IPS-NIHi7 (cell line): Measurements from ENCODE around the gene PTPN7.
"Not testable (repeated sequence)": the region's sequence is repeated elsewhere in the genome, so short reads cannot be mapped to it uniquely, and the experiment has no call there.

ENCODE experiments used
- DNase-seq: peaks from one replicate; pipeline ENCODE4 v3.0.0; 2012; ENCODE audit warnings: mixed read lengths; ENCODE audit errors: extremely low spot score

PTPN7 gene

DNA sequence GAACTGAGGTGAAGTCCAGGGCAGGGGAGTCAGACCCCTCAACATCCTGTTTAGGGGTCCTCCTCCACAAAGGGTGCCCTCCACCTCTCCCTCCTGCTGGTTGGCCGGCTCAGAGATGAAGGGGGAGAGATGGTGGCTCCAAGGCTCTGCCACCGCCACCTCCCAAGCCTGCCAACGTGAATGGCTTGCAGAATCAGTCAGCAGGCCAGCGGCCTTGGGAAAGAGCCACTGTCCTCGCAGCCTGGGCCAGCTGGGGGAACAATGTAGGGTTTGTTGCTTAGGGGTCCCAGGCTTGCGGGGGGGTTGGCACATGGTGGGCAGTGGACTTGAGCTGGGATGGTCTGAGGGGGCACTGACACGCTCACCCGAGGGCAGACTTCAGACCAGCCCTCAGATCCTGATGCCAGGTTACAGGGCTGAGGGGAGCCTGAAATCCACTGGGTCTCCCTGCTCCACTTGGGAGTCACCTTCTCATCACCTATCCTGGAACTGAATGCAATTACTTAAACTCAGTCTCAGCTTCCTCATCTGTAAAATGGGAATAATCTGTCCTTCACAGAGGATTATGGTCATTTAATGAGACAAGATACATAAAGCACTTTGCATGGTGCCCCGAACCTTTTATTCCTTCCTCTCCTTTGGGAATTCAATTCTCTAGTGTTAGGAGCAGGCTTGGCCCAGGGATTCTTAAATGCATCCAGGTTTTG, 29.4 kb downstream of the PTPN7 start:
- DNase-seq: no peak

GRCh38 chr1:202130297-202130721, 30.1 kb downstream of the PTPN7 start:
- DNase-seq: no peak

- no peak for DNase-seq
Measured at GRCh38 chr1:202129453-202130296, 30.7 kb downstream of the PTPN7 start.

DNA sequence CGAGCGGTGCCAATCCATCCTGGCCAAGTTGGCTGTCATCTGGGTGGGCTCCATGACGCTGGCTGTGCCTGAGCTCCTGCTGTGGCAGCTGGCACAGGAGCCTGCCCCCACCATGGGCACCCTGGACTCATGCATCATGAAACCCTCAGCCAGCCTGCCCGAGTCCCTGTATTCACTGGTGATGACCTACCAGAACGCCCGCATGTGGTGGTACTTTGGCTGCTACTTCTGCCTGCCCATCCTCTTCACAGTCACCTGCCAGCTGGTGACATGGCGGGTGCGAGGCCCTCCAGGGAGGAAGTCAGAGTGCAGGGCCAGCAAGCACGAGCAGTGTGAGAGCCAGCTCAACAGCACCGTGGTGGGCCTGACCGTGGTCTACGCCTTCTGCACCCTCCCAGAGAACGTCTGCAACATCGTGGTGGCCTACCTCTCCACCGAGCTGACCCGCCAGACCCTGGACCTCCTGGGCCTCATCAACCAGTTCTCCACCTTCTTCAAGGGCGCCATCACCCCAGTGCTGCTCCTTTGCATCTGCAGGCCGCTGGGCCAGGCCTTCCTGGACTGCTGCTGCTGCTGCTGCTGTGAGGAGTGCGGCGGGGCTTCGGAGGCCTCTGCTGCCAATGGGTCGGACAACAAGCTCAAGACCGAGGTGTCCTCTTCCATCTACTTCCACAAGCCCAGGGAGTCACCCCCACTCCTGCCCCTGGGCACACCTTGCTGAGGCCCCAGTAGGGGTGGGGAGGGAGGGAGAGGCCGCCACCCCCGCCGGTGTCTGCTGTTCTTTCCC, 32.4 kb downstream of the PTPN7 start:
- no peak for DNase-seq

DNA sequence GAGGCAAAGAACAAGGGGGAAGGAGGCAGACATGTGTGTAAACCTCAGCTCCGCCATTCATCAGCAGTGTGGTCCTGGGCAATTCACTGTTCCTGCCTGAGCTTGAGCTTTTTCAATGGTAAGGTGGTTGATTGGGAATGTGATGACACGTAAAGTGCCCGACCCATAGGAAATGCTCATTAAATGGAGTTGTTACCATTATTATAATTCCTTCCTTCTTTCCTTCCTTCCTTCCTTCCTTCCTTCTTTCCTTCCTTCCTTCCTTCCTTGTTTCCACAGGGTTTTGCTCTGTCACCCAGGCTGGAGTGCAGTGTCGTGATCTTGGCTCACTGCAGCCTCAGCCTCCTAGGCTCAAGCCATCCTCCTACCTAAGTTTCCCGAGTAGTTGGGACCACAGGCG, 33.3 kb downstream of the PTPN7 start:
- DNase-seq: no peak

DNA sequence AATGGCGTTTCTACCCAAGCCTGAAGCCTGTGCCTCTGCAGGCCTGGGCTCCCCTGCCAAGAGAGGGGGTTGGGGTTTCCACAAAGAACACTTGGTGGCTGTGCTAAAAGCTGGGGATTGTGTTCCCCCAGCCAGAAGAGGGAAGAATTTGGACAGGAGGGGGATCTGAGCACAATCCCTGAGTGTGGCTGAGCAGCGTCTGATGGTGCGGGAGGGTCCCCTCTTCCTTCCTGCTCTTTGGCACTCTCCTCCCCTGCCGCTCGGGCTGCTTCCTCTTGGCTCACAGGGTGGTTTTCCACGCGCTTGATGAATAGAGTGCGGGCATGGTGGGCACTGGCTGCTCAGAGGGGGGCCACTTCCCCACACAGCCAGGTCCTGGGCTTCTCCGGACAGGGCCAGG, 34.0 kb downstream of the PTPN7 start:
- no peak for DNase-seq

- no peak for DNase-seq
Measured at GRCh38 chr1:202125611-202126010, 34.8 kb downstream of the PTPN7 start.

- DNase-seq: no peak
Measured at GRCh38 chr1:202124142-202124541, 36.3 kb downstream of the PTPN7 start.

- no peak for DNase-seq
Measured at GRCh38 chr1:202123336-202123813, 37.0 kb downstream of the PTPN7 start.

- DNase-seq: peak; percentile 92
Measured at GRCh38 chr1:202122639-202123335, 37.6 kb downstream of the PTPN7 start, which contains the start of gene GPR37L1. Gene GPR37L1 (plus strand): TSS chr1:202122917. CDS start chr1:202122964, 47 bp downstream.

GRCh38 chr1:202121006-202121405, 39.4 kb downstream of the PTPN7 start:
- DNase-seq: no peak

- DNase-seq: no peak
Measured at GRCh38 chr1:202117898-202118371, 42.5 kb downstream of the PTPN7 start.

DNA sequence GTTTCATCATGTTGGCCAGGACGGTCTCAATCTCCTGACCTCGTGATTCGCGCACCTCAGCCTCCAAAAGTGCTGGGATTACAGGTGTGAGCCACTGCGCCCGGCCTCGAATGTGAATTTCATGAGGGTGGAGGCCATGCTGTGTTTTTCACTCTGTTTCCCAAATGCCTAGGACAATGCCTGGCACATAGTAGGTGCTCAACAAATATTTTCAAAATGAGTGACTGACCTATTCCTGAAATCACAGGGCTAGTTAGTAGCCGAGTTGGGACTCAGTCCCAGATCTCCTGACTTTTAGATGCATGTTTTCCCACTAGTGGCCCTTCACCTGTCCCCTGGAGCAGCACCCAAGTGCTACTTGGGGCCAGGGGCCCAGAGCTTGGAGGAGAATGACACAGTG, 44.1 kb downstream of the PTPN7 start:
- no peak for DNase-seq

DNA sequence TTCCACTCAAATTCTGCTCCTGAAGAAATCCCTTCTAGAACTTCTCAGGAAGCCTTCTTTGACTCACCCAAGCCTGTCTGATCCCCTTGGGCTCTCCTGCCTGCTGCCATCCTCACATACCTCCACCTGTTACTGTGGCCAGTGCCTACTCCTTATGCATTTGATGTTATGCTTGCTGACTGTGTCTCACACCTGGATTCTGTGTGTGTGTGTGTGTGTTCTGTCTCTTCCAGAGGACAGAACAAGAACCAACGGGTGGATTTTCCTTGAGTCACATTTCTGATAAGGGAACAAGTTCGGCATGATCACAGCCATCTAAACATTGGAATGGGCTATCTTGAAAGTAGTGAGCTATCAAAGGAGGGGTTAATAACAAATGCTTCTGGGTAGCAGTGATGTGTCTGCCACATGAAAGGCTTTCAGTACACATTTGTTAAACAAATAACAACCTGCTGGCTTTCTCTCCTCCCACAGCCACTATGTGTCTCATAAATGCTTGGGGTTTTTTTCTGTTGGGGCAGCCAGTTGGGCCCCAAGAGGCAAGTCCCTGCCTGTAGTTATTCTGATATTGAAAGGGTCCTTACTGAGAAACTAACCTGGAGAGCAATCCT, 46.6 kb downstream of the PTPN7 start:
- no peak for DNase-seq

DNA sequence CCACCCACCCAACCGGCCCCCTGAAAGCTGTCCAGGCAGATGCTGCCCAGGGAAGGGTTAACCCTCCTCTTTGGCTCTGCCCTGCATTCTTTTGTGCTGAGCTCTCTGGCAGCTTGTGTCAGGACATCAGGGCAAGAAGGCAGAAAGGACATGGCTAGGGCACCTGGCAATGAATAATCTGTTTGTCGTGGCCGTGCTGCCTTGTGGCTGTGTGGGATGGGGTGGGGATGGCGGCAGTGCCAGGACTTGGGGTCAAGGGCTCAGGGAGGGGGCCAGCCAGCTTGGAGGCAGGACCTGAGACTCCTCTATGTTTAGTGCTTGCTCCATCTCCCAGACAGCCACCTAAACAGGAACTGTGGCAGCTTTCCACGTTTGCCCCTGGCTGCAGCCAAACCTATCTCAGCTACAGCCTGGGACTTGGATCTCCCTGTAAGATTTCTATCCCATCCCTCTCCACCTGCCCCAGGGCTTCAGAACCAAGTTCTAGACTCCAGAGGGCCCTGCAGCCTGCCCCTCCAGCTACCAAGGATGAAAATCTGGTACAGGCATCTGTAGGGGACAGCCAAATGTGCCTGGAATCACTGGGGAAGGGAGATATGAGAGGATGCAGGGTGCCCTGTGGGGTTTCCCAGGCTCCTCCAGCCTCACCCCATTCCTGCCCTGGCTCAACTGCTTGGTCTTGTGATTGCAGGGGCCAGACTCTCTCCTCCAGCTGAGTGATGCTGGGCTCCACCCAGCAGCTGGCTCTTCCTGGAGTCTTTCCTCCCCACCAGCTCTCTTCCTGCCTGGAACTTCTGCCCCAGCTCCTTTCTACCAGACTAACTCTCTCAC, 47.3 kb downstream of the PTPN7 start:
- no peak for DNase-seq

DNA sequence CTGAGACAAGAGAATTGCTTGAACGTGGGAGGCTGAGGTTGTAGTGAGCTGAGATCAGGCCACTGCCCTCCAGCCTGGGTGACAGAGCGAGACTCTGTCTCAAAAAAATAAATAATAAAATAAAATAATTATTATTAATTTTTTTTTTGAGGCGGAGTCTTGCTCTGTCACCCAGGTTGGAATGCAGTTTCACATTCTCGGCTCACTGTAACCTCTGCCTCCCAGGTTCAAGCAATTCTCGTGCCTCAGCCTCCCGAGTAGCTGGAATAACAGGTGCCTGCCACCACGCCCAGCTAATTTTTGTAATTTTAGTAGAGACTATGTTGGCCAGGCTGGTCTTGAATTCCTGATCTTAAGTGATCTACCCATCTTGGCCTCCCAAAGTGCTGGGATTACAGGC, 48.8 kb downstream of the PTPN7 start:
- DNase-seq: not testable (repeated sequence)

- no peak for DNase-seq
Measured at GRCh38 chr1:202110977-202111376, 49.4 kb downstream of the PTPN7 start.

DNA sequence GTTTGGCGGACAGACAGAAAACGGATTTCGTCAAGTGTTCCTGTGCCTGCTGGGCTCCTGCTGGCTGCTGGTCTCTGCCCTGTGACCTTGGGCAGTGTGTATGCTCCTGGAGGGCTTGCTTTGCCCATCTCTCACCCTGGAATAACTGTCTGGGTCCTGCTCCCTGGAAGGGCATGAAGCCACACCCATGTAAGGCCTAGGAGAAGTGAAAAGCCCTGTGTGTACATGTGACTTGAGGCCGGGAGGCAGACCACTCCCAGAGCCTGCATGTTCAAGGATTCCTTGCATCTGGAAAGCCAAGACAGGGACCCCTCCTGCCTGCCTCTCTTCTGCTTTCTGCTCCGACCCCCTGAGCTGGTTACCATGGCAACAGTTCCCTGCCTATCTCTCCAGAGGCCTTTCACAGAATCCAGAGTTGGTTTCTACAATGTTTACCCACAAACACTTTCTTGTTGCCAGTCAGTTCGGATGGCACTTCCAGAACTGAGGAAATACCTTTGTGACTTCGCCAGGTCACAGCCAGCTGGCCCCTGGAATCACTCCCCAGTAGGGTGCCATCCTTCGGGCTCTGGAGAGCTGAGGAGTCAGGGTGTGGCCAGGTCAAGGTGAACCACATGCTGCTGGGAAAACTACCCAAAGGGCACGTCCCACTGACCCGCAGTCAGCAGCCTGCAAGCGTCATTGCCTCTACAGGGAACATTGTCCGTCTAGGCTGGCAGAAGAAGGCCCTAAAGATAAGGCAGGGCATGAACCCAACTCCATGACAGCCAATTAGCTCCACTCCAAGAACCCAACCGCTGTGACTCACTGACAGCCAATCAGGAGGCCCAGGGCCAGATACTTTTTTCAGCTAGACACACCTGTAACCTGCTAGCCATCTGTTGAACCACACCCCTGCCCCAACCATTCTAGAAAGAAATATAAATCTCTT, 52.3 kb downstream of the PTPN7 start:
- no peak for DNase-seq

- no peak for DNase-seq
Measured at GRCh38 chr1:202107321-202107761, 53.1 kb downstream of the PTPN7 start.
